T47D (cell line): ENCODE data around the gene F11R.

Source experiments
- DNase-seq, 2 experiments: peaks; one replicate each; pipeline versions ENCODE4 v3.0.0 to v3.0.0-alpha.2; 2011 to 2012; ENCODE audit warnings: low read depth in 1 of 2, low spot score in 1 of 2
- JUND ChIP-seq: IDR thresholded peaks from 2 replicates; pipeline ENCODE4 v1.6.1; 2012; ENCODE audit warnings: low read depth
- in situ Hi-C: cut with HindIII; loops from 2 replicates; pipeline ENCODE4 v1.10.0; 2016; ENCODE audit warnings: low sequenced_read_pairs, low pct_unique_long_range_greater_than_20kb

Gene F11R

GRCh38 chr1:161013488-161014230 is 7.3 kb downstream of the F11R start:
- DNase-seq: peak; percentile 78 to 95
- in situ Hi-C loops: no loop called here
- TF ChIP-seq JUND: no peak; the same call in 1 of the 2 replicates

GRCh38 chr1:161013131-161013487 is 7.8 kb downstream of the F11R start:
- no peak for DNase-seq
- no peak for TF ChIP-seq JUND
- in situ Hi-C loops: no loop called here

- in situ Hi-C loops: no loop called here
- no peak for TF ChIP-seq JUND
- no peak for DNase-seq
Measured at GRCh38 chr1:161012420-161012819, 8.5 kb downstream of the F11R start.

GRCh38 chr1:161009602-161010211 is 11.2 kb downstream of the F11R start:
- DNase-seq: no peak
- no peak for TF ChIP-seq JUND
- in situ Hi-C loops: no loop called here

- no peak for TF ChIP-seq JUND
- in situ Hi-C loops: no loop called here
- DNase-seq: no peak
Measured at GRCh38 chr1:161008869-161009510, 12.0 kb downstream of the F11R start.

GRCh38 chr1:161007369-161007768 is 13.6 kb downstream of the F11R start:
- no peak for TF ChIP-seq JUND
- in situ Hi-C loops: no loop called here
- no peak for DNase-seq

- in situ Hi-C loops: no loop called here
- no peak for TF ChIP-seq JUND
- no peak for DNase-seq
Measured at GRCh38 chr1:161006563-161006962, 14.4 kb downstream of the F11R start.

- in situ Hi-C loops: no loop called here
- no peak for TF ChIP-seq JUND
- no peak for DNase-seq
Measured at GRCh38 chr1:161001525-161001924, 19.4 kb downstream of the F11R start.

GRCh38 chr1:161000736-161001480 is 20.0 kb downstream of the F11R start:
- no peak for DNase-seq
- TF ChIP-seq JUND: no peak
- in situ Hi-C loops: no loop called here

- in situ Hi-C loops: no loop called here
- TF ChIP-seq JUND: no peak
- DNase-seq: no peak
Measured at GRCh38 chr1:160999376-160999775, 21.6 kb downstream of the F11R start.

GRCh38 chr1:160997323-160998038 is 23.5 kb downstream of the F11R start:
- DNase-seq: peak; percentile 62 to 78
- in situ Hi-C loops: no loop called here

GRCh38 chr1:160996178-160996577 is 24.8 kb downstream of the F11R start:
- in situ Hi-C loops: no loop called here
- TF ChIP-seq JUND: no peak
- DNase-seq: no peak

More at GRCh38 chr1:160997323-160998038, 23.5 kb downstream of the F11R start:
- no peak for TF ChIP-seq JUND
